Cardiac septum (tissue), 1 donor: ENCODE results near the gene APOBEC3B. TPM values are rescaled to one million over a fixed set of nuclear protein-coding genes. Genes with fewer than 3 reads are reported as not detected.
"Not testable (repeated sequence)": the region's sequence is repeated elsewhere in the genome, so short reads cannot be mapped to it uniquely, and the experiment has no call there.

Experiments
- DNase-seq: peaks from one replicate; pipeline ENCODE4 v3.0.0-alpha.2; 2020; ENCODE audit warnings: low spot score
- intact Hi-C: fragments of 100-400 bp; cut with DNase I; formaldehyde crosslinking; loops from one replicate; pipeline ENCODE4 v1.14.0; 2022
- total RNA-seq: library from RNA; stranded (reverse); fragmentation: NEBNext Ultra II Directional; extraction: Animal tissue kit (Norgen Biotek cat#: 25700); gene quantifications from one replicate; pipeline ENCODE4 v1.2.1, GENCODE V29; 2021
- donor health status: DM: no; HTN: no; CAD: no.

APOBEC3B gene
- total RNA-seq, 1 donor from 2014 or later = 0.54 TPM

DNA sequence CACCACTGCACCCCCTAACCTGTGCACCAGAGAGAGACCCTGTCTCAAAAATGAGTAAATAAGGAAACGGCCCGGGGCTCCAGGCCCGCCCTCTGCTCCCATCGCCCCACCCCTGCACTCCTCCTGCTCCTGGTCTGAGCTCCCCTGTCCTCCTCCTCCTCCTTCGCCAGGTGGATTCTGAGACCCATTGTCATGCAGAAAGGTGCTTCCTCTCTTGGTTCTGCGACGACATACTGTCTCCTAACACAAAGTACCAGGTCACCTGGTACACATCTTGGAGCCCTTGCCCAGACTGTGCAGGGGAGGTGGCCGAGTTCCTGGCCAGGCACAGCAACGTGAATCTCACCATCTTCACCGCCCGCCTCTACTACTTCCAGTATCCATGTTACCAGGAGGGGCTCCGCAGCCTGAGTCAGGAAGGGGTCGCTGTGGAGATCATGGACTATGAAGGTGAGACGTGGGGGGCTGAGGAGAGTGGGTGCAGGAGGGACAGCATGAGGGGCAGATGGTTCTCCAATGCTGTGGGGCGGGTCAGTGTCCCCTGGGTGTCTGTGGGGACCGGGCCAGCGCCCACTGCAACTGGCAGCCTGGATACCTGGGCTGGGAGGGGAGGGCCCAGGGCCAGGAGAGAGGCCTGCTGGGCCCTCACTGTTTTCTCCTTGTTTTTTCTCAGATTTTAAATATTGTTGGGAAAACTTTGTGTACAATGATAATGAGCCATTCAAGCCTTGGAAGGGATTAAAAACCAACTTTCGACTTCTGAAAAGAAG lies 35.6 kb downstream of the APOBEC3B start:
- DNase-seq = no peak
- intact Hi-C loops = loop anchor here (10.0 kb wide), 1 partner anchor 297 kb away; the partner anchor contains the start of gene RPL3

GRCh38 chr22:39020021-39020651 lies 38.0 kb downstream of the APOBEC3B start:
- DNase-seq, intact Hi-C loops: not testable (repeated sequence)

- no peak for DNase-seq
- intact Hi-C loops = no loop called here
Observed at GRCh38 chr22:39021552-39022250, 39.6 kb downstream of the APOBEC3B start.

DNA sequence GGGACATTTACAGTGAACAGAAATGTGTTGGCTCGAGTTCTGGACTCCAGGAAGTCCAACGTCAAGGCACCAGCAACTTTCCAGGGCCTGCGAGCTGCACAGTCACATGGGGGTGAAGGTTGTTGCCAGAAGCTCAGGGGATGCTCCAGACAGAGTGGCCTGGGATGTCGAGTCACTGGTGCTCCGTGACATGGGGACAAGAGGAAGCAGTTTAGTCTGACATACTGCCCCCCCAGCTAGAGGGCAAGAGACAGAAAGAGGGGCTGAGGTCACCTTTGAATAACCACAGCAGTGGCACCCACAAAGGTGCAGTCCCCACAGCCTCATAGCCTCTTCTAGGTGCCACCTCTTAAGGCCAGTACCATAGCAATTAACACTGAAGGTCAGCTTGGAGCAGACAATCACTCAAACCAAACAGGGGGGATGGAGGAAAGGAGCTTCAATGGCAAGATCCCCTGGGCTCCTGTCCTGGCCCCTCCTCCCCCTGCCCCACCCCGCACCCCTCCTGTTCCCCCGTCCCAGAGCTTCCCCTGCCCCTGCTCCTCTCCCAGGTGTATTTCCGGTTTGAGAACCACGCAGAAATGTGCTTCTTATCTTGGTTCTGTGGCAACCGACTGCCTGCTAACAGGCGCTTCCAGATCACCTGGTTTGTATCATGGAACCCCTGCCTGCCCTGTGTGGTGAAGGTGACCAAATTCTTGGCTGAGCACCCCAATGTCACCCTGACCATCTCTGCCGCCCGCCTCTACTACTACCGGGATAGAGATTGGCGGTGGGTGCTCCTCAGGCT lies 42.6 kb downstream of the APOBEC3B start:
- no peak for DNase-seq
- intact Hi-C loops = no loop called here

- intact Hi-C loops = no loop called here
- no peak for DNase-seq
Observed at GRCh38 chr22:39026509-39027150, 44.5 kb downstream of the APOBEC3B start.

- no peak for DNase-seq
- intact Hi-C loops = no loop called here
Observed at GRCh38 chr22:39027717-39028116, 45.6 kb downstream of the APOBEC3B start.

DNA sequence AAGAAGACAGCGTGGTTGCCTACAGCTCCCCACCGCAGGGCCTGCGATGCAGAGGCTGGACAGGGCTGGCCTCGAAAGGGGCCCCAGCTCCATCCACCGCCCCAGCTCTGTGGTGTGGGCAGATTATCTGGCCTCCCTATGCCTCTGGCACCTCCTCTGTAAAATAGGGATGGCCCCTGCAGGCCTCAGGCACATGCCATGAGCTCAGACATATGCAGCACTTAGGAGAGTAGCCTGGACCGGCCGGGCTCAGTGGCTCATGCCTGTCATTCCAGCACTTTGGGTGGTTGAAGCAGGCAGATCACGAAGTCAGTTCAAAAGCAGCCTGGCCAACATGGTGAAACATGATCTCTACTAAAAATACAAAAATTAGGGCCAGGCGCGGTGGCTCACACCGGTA lies 46.1 kb downstream of the APOBEC3B start:
- intact Hi-C loops = no loop called here
- DNase-seq = no peak

DNA sequence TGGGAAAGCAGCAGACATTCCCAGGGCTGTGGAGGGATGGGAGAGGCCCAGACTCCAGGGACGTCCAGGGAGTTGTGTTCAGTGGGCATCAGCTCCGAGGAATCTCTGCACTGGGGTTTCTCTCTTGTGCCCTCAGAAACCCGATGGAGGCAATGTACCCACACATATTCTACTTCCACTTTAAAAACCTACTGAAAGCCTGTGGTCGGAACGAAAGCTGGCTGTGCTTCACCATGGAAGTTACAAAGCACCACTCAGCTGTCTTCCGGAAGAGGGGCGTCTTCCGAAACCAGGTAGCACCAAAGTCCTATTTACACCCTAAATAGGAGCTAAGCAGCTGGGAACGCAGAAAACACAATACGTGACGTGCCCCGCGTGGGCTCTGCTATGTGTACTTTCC lies 47.1 kb downstream of the APOBEC3B start:
- no peak for DNase-seq
- intact Hi-C loops = no loop called here

DNA sequence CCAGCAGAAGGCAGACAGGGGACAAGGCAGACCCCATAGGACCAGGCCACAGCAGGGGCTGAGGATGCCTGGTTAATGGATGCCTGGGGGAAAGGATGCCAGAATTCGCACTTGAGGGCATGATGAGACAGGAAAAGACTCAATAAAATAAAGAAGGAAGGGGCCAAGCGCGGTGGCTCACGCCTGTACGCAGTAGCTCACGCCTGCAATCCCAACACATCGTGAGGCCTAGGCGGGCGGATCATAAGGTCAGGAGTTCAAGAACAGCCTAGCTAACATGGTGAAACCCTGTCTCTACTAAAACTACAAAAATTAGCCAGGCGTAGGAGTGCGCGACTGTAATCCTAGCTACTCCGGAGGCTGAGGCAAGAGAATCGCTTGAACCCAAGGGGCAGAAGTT lies 48.6 kb downstream of the APOBEC3B start:
- intact Hi-C loops = no loop called here
- no peak for DNase-seq

DNA sequence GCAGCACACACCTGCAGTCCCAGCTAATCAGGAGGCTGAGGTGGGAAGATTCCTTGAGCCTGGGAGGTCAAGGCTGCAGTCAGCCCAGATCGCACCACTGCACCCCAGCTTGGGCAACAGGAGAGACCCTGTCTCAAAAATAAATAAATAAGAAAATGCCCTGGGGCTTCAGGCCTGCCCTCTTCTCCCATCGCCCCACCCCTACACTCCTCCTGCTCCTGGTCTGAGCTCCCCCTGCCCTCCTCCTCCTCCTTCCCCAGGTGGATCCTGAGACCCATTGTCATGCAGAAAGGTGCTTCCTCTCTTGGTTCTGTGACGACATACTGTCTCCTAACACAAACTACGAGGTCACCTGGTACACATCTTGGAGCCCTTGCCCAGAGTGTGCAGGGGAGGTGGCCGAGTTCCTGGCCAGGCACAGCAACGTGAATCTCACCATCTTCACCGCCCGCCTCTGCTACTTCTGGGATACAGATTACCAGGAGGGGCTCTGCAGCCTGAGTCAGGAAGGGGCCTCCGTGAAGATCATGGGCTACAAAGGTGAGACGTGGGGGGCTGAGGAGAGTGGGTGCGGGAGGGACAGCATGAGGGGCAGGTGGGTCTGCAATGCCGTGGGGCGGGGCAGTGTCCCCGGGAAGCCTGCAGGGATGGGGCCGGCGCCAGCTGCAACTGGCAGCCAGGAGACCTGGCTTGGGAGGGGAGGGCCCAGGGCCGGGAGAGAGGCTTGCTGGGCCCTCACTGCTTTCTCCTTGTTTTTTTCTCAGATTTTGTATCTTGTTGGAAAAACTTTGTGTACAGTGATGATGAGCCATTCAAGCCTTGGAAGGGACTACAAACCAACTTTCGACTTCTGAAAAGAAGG lies 49.5 kb downstream of the APOBEC3B start:
- DNase-seq, intact Hi-C loops: not testable (repeated sequence)

- intact Hi-C loops, DNase-seq: not testable (repeated sequence)
Observed at GRCh38 chr22:39037071-39037470, 54.9 kb downstream of the APOBEC3B start.

GRCh38 chr22:39039306-39040126 lies 57.4 kb downstream of the APOBEC3B start:
- DNase-seq = no peak
- intact Hi-C loops = no loop called here

GRCh38 chr22:39040155-39040537 lies 58.0 kb downstream of the APOBEC3B start:
- intact Hi-C loops, DNase-seq: not testable (repeated sequence)

- peak; percentile 83 for DNase-seq
- intact Hi-C loops = not testable (repeated sequence)
Observed at GRCh38 chr22:39040538-39041296, 58.6 kb downstream of the APOBEC3B start, which contains the start of gene APOBEC3F. Gene APOBEC3F (plus strand): TSS chr22:39040864. CDS start chr22:39040961, 97 bp downstream.

- no peak for DNase-seq
Observed at GRCh38 chr22:39041908-39042307, 59.8 kb downstream of the APOBEC3B start.

More at GRCh38 chr22:39041908-39042307, 59.8 kb downstream of the APOBEC3B start:
- intact Hi-C loops = no loop called here
